Measurements from ENCODE around the gene RFC2. TPM values are rescaled to one million over a fixed set of nuclear protein-coding genes. Genes with fewer than 3 reads are reported as not detected.

RFC2 gene
- total RNA-seq: 10 to 100 TPM in 1 of 6 donors, 1 to 10 TPM in 5; 8.8 to 10.4 (median 9.3) TPM
- 10 to 100 TPM in 1 of 2 donors, 1 to 10 TPM in 1; 8.1 to 11.4 TPM for polyA plus RNA-seq

DNA sequence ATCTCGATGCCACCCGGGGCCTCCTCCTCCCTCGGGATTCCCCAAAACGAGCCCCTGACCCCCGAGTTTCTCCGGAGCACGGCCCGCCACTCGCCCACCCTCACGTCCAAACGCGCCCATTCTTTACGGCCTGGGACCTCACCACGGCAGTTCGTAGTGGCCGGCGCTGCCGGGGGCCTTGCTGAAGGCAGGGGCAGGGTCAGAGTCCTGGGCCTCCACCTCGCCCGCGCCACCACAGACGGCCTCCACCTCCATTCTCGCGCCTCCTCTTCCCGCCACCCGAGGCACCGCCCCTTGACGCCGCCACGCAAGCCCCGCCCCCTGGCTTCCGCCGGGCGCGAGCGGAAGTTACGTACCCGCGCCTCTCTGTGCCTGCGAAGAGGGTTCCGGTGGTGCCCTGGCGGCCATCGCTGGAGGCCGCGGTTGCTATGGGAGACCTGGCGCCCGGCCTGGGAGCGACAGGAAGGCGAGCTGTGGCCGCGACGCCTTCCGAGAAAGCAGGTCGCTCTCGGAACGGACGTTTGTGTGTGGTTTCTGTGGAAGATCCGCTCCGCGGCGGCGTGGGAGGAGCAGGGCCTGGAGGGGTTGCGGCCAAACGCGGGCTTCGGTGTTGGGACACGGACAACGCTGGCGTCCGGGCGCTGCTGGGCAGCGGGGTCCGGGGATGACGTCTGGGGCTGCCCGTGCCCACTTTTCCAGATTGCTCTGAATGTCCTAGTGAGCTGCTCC, at the start of gene RFC2:
RFC2 (minus strand) TSS at position 271 of the 729 bp plus-strand sequence; CDS start at position 255, 16 bp downstream.
- ATAC-seq: peak; percentile 98 to 99 (median 98)
- WGBS, 2 donors: 0% methylated on average over 75 of the region's 75 CpGs
- intact Hi-C loops (cut with DNase I): no loop called here
- peak; percentile 95 to 100 (median 99) for DNase-seq
- peak within 1 kb of the TSS; percentile 36 to 78 (median 64) for H3K4me3 ChIP-seq
- peak within 1 kb of the TSS; percentile 81 to 96 (median 91) for H3K27ac ChIP-seq
- no peaks in the 10 kb centered on the region for H3K27me3 ChIP-seq
- TF ChIP-seq, protein P1, sequence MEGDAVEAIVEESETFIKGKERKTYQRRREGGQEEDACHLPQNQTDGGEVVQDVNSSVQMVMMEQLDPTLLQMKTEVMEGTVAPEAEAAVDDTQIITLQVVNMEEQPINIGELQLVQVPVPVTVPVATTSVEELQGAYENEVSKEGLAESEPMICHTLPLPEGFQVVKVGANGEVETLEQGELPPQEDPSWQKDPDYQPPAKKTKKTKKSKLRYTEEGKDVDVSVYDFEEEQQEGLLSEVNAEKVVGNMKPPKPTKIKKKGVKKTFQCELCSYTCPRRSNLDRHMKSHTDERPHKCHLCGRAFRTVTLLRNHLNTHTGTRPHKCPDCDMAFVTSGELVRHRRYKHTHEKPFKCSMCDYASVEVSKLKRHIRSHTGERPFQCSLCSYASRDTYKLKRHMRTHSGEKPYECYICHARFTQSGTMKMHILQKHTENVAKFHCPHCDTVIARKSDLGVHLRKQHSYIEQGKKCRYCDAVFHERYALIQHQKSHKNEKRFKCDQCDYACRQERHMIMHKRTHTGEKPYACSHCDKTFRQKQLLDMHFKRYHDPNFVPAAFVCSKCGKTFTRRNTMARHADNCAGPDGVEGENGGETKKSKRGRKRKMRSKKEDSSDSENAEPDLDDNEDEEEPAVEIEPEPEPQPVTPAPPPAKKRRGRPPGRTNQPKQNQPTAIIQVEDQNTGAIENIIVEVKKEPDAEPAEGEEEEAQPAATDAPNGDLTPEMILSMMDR (IDR thresholded peaks at IDR 0.05): peak in 2 of 4 donors; percentile 26 to 31
- no peaks in the 10 kb centered on the region for H3K36me3 ChIP-seq
- peaks cover 0 to 10% (median 10%) of the 10 kb centered on the region in 3 donors for H3K4me1 ChIP-seq
- H3K9me3 ChIP-seq: no peaks in the 10 kb centered on the region
- no peak for FAIRE-seq

DNA sequence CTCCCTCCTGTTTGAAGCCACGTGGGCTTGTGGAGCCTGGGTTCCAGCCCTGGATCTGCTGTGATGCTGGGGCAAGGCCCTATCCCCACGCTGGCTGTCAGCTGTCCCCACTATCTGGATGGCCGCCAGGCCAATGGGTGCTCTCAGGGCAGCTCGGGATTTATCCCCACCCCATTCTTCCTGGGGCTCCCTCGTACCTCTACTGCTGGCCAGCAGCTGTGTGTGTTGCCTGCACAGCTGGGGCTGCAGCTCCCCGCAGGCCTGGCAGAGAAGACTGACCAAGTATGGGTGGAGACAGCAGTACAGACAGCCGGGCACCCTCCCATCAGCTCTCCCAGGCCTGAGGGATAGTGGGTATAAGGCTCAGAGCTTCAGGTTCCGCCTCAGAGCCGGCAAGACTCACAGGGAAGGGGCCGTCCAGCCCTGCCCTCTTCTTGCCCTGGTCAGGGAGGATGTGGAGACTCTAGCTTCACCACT, 48.6 kb upstream of the RFC2 start:
- ATAC-seq (no peak), DNase-seq (no peak), FAIRE-seq (no peak)
- Histone ChIP-seq H3K4me1 (peaks cover 0 to 19% (median 5%) of the 10 kb centered on the region in 3 donors), H3K9me3 (no peaks in the 10 kb centered on the region), H3K4me3 (no peak overlapping the region), H3K36me3 (no peaks in the 10 kb centered on the region), H3K27ac (no peak overlapping the region), H3K27me3 (no peaks in the 10 kb centered on the region)
- 51 to 52% methylated on average over 10 of the region's 10 CpGs for WGBS, 2 donors
- intact Hi-C loops (cut with DNase I): no loop called here
- TF ChIP-seq, protein P1 (IDR thresholded peaks at IDR 0.05): no peak

DNA sequence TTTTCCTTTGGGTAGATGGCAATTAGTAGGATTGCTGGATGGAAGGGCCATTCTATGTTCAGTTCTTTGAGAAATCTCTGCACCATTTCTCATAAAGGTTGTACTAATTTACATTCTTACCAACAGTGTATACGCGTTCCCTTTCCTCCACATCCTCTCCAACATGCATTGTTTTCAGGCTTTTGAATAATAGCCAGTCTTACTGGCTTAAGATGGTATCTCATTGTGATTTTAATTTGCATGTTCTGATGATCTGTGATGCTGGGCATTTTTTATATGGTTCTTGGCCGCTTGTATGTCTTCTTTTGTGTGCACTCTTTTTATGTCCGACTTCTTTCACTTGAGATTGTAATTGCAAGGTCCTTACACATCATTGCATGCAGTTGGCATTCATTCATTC, 46.7 kb upstream of the RFC2 start:
- H3K27ac ChIP-seq: no peak overlapping the region
- H3K4me3 ChIP-seq: no peak overlapping the region
- intact Hi-C loops (cut with DNase I): no loop called here
- DNase-seq (no peak), ATAC-seq (no peak), FAIRE-seq (no peak)
- H3K4me1 ChIP-seq: peaks cover 0 to under 1% (median 0%) of the 10 kb centered on the region in 3 donors
- H3K27me3 ChIP-seq: no peaks in the 10 kb centered on the region
- no peaks in the 10 kb centered on the region for H3K36me3 ChIP-seq
- TF ChIP-seq, protein P1 (IDR thresholded peaks at IDR 0.05): no peak
- H3K9me3 ChIP-seq: no peaks in the 10 kb centered on the region
- WGBS, 2 donors: 88 to 94% methylated on average over 4 of the region's 4 CpGs

DNA sequence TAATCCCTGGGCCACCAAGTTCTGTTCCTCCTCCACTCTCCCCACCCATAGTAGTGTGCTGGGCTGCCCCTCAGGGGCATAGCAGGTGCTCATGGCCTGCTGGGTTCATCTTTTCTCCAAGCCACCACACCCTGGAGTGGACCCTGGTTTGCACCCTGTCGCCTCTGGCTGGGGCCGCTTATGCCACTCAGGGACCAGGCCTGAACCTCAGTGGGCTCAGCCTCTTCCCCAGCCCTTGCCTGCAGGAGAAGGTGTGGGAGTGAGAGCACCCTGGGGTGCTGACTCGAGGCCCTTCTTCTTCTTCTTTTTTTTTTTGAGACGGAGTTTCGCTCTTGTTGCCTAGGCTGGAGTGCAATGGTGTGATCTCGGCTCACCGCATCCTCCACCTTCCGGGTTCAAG, 45.2 kb upstream of the RFC2 start:
- 95% methylated on average over 8 of the region's 8 CpGs for WGBS, 2 donors
- intact Hi-C loops (cut with DNase I): loop anchor here in 1 of 3 donors (10.0 kb wide), 1 partner anchor 65 kb away; no protein-coding TSS in a partner anchor
- no peak for DNase-seq
- no peak for FAIRE-seq
- H3K4me1 ChIP-seq: peaks cover 6 to 12% (median 8%) of the 10 kb centered on the region in 3 donors
- H3K36me3 ChIP-seq: no peaks in the 10 kb centered on the region
- ATAC-seq: no peak
- H3K4me3 ChIP-seq: no peak overlapping the region
- H3K27ac ChIP-seq: no peak overlapping the region
- no peaks in the 10 kb centered on the region for H3K9me3 ChIP-seq
- TF ChIP-seq, protein P1 (IDR thresholded peaks at IDR 0.05): no peak
- H3K27me3 ChIP-seq: no peaks in the 10 kb centered on the region

Data from pancreas (tissue), 10 donors.